Mucosa of stomach (tissue), 1 donor: ENCODE data around the gene DCLK1.
"Not testable (repeated sequence)": the region's sequence is repeated elsewhere in the genome, so short reads cannot be mapped to it uniquely, and the experiment has no call there.

Experiments
- H3K27me3 ChIP-seq: one replicate; pipeline ENCODE4 v1.7.0; 2013; ENCODE audit warnings: mild to moderate bottlenecking, low read length; ENCODE audit not compliant: control insufficient read depth, insufficient read depth
- H3K36me3 ChIP-seq: one replicate; pipeline ENCODE4 v1.7.0; 2013; ENCODE audit warnings: low read length; ENCODE audit not compliant: control insufficient read depth, insufficient read depth
- H3K4me1 ChIP-seq: one replicate; pipeline ENCODE4 v1.7.0; 2013; ENCODE audit warnings: mild to moderate bottlenecking, low read length; ENCODE audit not compliant: control insufficient read depth, insufficient read depth
- H3K4me3 ChIP-seq: one replicate; pipeline ENCODE4 v1.7.0; 2013; ENCODE audit warnings: low read length
- H3K9ac ChIP-seq: one replicate; pipeline ENCODE4 v1.7.0; 2013; ENCODE audit warnings: mild to moderate bottlenecking, low read length, moderate library complexity
- H3K9me3 ChIP-seq: one replicate; pipeline ENCODE4 v1.7.0; 2013; ENCODE audit warnings: mild to moderate bottlenecking, low read length, moderate library complexity; ENCODE audit not compliant: control insufficient read depth
- donor health status: Pancreatic carcinoma.

Gene DCLK1

DNA sequence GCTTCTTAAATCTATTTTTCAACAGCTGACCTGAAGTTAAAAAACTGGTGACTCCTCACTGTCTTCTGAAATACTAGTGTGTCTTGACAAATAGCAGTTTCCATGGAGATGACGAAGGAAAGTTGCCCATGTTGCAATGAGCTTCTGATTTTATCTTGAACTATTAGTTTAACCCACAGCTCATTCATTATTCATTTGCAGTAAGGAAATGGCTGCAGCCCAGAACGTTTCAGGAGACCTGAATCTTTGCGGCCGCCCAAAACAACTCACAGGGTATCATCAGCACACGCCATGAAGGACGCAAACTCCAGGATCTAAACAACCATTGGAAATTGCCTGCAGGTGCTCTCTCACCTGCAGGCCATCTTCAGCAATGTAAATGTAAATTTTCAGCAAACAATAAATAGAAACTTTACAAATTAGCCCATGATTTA, 142.5 kb downstream of the DCLK1 start:
- no peak overlapping the region for H3K9ac ChIP-seq
- H3K4me3 ChIP-seq: no peak overlapping the region
- H3K9me3 ChIP-seq: no peaks in the 10 kb centered on the region
- no peaks in the 10 kb centered on the region for H3K36me3 ChIP-seq
- no peaks in the 10 kb centered on the region for H3K4me1 ChIP-seq
- H3K27me3 ChIP-seq: no peaks in the 10 kb centered on the region

GRCh38 chr13:35987572-35988513, 143.3 kb downstream of the DCLK1 start:
- no peaks in the 10 kb centered on the region for H3K9me3 ChIP-seq
- H3K4me1 ChIP-seq: no peaks in the 10 kb centered on the region
- no peaks in the 10 kb centered on the region for H3K36me3 ChIP-seq
- H3K9ac ChIP-seq: no peak overlapping the region
- no peak overlapping the region for H3K4me3 ChIP-seq
- H3K27me3 ChIP-seq: no peaks in the 10 kb centered on the region

DNA sequence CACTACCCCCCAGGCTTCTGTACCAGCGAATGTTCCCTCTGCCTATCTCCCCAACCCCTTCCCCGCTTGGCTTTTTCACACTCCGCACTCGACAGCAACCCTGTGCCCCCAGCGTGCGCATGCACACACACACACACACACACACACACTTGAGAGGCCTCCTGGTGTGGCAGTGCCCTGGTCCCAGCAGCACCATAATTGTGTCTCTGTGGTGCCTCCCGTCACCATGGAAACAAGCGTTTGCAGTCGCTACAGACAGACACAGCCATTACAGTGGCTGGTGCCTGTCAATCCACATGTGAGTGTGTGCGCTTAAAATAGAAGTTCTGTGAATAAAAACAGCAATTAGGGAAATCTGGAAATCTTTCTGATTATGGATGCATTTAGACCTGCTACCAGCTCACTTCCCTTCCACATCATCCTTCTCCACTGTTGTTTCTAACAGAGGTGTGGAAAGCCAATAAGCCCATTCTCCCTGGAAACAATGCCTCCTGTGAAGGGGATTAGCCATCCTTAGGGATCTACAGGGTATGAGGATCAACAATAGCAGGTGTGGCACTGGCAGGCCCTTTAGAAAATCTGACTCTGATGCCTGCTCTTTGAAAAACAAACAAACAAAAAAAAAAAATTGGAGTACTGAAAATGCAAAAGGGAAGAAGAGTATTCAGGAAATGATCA, 146.3 kb downstream of the DCLK1 start:
- Histone ChIP-seq H3K27me3 (no peaks in the 10 kb centered on the region), H3K36me3 (no peaks in the 10 kb centered on the region), H3K4me1 (no peaks in the 10 kb centered on the region), H3K9me3 (no peaks in the 10 kb centered on the region), H3K4me3 (no peak overlapping the region), H3K9ac (no peak overlapping the region)

- Histone ChIP-seq H3K9ac (no peak overlapping the region), H3K27me3 (no peaks in the 10 kb centered on the region), H3K4me3 (no peak overlapping the region), H3K36me3 (no peaks in the 10 kb centered on the region), H3K4me1 (no peaks in the 10 kb centered on the region), H3K9me3 (no peaks in the 10 kb centered on the region)
These were observed 146.9 kb downstream of the DCLK1 start for GRCh38 chr13:35984287-35984686.

DNA sequence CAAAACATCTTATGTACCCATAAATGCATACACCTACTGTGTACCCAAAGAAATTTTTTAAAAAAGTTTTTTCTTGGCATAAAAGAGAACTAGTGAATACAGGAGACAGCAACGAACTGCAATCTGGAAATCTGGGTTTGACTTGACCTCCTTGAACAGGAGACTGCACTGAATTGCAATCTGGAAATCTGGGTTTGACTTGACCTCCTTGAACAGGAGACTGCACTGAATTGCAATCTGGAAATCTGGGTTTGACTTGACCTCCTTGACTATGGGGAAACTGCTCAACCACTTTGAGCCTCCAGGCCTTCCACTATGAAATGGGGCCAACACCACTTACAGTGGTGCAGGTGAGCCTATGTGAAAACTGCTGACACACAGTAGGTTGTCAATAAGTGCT, 147.5 kb downstream of the DCLK1 start:
- H3K36me3 ChIP-seq, H3K9me3 ChIP-seq, H3K9ac ChIP-seq, H3K4me1 ChIP-seq, H3K27me3 ChIP-seq, H3K4me3 ChIP-seq: not testable (repeated sequence)

GRCh38 chr13:35983206-35983605, 148.0 kb downstream of the DCLK1 start:
- Histone ChIP-seq H3K4me3 (no peak overlapping the region), H3K27me3 (no peaks in the 10 kb centered on the region), H3K4me1 (no peaks in the 10 kb centered on the region), H3K36me3 (no peaks in the 10 kb centered on the region), H3K9ac (no peak overlapping the region), H3K9me3 (no peaks in the 10 kb centered on the region)

GRCh38 chr13:35979361-35979951, 151.7 kb downstream of the DCLK1 start:
- H3K27me3 ChIP-seq: no peaks in the 10 kb centered on the region
- no peak overlapping the region for H3K4me3 ChIP-seq
- no peaks in the 10 kb centered on the region for H3K36me3 ChIP-seq
- H3K4me1 ChIP-seq: no peaks in the 10 kb centered on the region
- no peaks in the 10 kb centered on the region for H3K9me3 ChIP-seq
- H3K9ac ChIP-seq: no peak overlapping the region

DNA sequence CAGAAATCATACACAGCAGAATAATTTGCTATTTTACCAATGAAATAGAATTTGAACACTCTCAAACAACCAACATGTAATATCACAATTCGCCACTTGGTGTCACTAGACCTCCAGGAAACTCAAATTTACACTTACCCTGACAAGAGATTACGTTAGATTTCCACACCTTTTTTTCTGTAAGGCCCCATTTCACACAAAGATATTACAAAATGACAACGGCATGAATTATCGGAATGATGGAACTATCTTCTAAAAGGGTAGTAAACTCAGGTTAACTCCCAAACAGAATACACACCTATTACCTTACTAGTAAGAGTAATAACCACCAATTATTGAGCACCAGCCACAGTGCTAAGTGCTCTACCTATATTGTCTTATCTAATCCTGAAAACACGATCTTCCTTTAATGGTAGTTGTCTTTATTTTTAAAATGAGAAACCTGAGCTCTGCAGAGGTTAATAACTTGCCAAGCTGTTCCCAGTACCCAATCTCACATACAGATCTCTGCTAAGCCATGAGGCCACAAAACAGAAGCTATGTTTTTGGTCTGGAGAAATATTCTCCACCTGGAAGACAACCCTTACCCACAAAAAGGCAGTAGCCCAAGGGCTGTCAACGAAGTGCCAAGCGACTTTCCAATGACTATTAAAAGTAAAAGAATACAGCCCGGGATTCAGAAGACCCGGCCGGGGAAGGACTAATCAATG, 152.4 kb downstream of the DCLK1 start:
- Histone ChIP-seq H3K4me3 (no peak overlapping the region), H3K27me3 (no peaks in the 10 kb centered on the region)

DNA sequence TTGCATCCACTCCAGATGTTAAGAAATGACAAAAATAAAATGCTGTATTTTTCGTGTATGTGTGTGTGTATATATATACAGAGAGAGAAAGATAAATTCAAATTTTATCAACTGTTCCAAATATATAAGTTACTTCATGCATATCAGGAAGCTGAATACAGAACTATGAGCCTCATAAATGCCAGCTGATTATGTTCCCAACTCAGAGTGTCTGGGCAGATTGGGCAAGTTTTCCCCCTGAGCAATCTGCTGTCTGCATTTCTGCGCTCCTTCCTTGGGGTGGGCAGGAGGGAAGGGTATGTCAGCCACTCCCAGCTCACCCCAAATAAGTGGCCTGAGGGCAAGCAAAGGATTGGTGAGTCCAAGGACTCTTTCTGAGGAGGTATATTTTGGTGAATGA, 154.1 kb downstream of the DCLK1 start:
- no peaks in the 10 kb centered on the region for H3K9me3 ChIP-seq
- H3K9ac ChIP-seq: no peak overlapping the region
- H3K4me3 ChIP-seq: no peak overlapping the region
- H3K36me3 ChIP-seq: no peaks in the 10 kb centered on the region
- H3K27me3 ChIP-seq: no peaks in the 10 kb centered on the region
- no peaks in the 10 kb centered on the region for H3K4me1 ChIP-seq

More for the DNA sequence above, 152.4 kb downstream of the DCLK1 start:
- no peak overlapping the region for H3K9ac ChIP-seq
- no peaks in the 10 kb centered on the region for H3K36me3 ChIP-seq
- no peaks in the 10 kb centered on the region for H3K9me3 ChIP-seq
- no peaks in the 10 kb centered on the region for H3K4me1 ChIP-seq

- Histone ChIP-seq H3K4me1 (no peaks in the 10 kb centered on the region), H3K4me3 (no peak overlapping the region), H3K36me3 (no peaks in the 10 kb centered on the region), H3K27me3 (no peaks in the 10 kb centered on the region), H3K9me3 (no peaks in the 10 kb centered on the region), H3K9ac (no peak overlapping the region)
These were observed 155.1 kb downstream of the DCLK1 start for GRCh38 chr13:35976126-35976525.

- not testable (repeated sequence) for H3K27me3 ChIP-seq, H3K9ac ChIP-seq, H3K9me3 ChIP-seq, H3K36me3 ChIP-seq, H3K4me1 ChIP-seq, H3K4me3 ChIP-seq
These were observed 164.2 kb downstream of the DCLK1 start for GRCh38 chr13:35966951-35967350.

GRCh38 chr13:35966024-35966423, 165.2 kb downstream of the DCLK1 start:
- Histone ChIP-seq H3K9ac (no peak overlapping the region), H3K27me3 (no peaks in the 10 kb centered on the region), H3K4me3 (no peak overlapping the region), H3K4me1 (no peaks in the 10 kb centered on the region), H3K9me3 (no peaks in the 10 kb centered on the region), H3K36me3 (no peaks in the 10 kb centered on the region)
